Heart right ventricle (tissue), 16 donors: ENCODE data around the gene IGSF9. TPM values are rescaled to one million over a fixed set of nuclear protein-coding genes. Genes with fewer than 3 reads are reported as not detected.
A peak's percentile ranks its signal among the peaks of the same experiment; 100 is the strongest.

ENCODE experiments used
- ATAC-seq, 8 donors: fragments of 200-7000 bp; cut with Tn5 transposase; one replicate each; pipeline ENCODE4 v1.9.1; 2020; ENCODE audit warnings: mild to moderate bottlenecking in 8 of 8, moderate library complexity in 8 of 8, moderate number of reproducible peaks in 1 of 8
- DNase-seq, 2 donors: peaks; one replicate each; pipeline ENCODE4 v3.0.0-alpha.2; 2020
- H3K27ac ChIP-seq, 10 donors: fragments of 200-600 bp; sonication (generic) in 2 of 10; one replicate each; pipeline versions ENCODE4 v1.5.0 to v1.8.0; 2020 to 2022; ENCODE audit warnings: mild to moderate bottlenecking in 3 of 10
- H3K27me3 ChIP-seq, 7 donors: fragments of 200-600 bp; one replicate each; pipeline ENCODE4 v1.8.0; 2021 to 2022; ENCODE audit warnings: mild to moderate bottlenecking in 2 of 7
- H3K36me3 ChIP-seq, 9 donors: fragments of 200-600 bp; sonication (generic) in 1 of 9; one replicate each; pipeline versions ENCODE4 v1.5.0 to v1.8.0; 2020 to 2022; ENCODE audit warnings: mild to moderate bottlenecking in 2 of 9
- H3K4me1 ChIP-seq, 9 donors: fragments of 200-600 bp; sonication (generic) in 1 of 9; one replicate each; pipeline versions ENCODE4 v1.5.0 to v1.8.0; 2020 to 2022; ENCODE audit warnings: mild to moderate bottlenecking in 4 of 9
- H3K4me3 ChIP-seq, 10 donors: fragments of 200-600 bp; sonication (generic) in 2 of 10; one replicate each; pipeline versions ENCODE4 v1.5.0 to v1.8.0; 2020 to 2022; ENCODE audit warnings: mild to moderate bottlenecking in 7 of 10, moderate library complexity in 2 of 10
- H3K9me3 ChIP-seq, 11 donors: fragments of 200-600 bp in 10 of 11; sonication (generic) in 2 of 11; one replicate each; pipeline versions ENCODE4 v1.5.0 to v1.8.0; 2013 to 2022; ENCODE audit warnings: mild to moderate bottlenecking in 2 of 11, control low read depth in 1 of 11, moderate library complexity in 1 of 11
- WGBS, 2 donors: extraction: QIAGEN DNeasy Blood & Tissue Kit; methylation state at CpG; one replicate each; pipeline ENCODE4 v1.1.7; 2013; ENCODE audit warnings: inconsistent platforms in 1 of 2; 5-methylcytosine and 5-hydroxymethylcytosine counted together
- intact Hi-C, 10 donors: fragments of 100-400 bp; cut with DNase I; formaldehyde crosslinking; loops; one replicate each; pipeline versions ENCODE4 v1.11.1 to v1.14.2; 2022
- polyA plus RNA-seq, 2 donors: library from polyadenylated mRNA; stranded (reverse); fragments of 200-250 nt; gene quantifications; one replicate each; pipeline ENCODE4 v1.2.3, GENCODE V29; 2013
- total RNA-seq, 10 donors: library from RNA; stranded (reverse); fragmentation: NEBNext Ultra II Directional in 3 of 10; extraction: Animal tissue kit (Norgen Biotek cat#: 25700) in 3 of 10; gene quantifications; one replicate each; pipeline versions ENCODE4 v1.2.1 to v1.2.4, GENCODE V29; 2021 to 2023
- TF ChIP-seq, protein P1 (sequence below), 9 donors: fragments of 200-600 bp; sonication (generic) in 2 of 9; IDR thresholded peaks; one replicate each; pipeline versions ENCODE4 v1.5.0 to v1.8.0; 2021 to 2022; ENCODE audit warnings: antibody characterized with exemption in 9 of 9, mild to moderate bottlenecking in 5 of 9, moderate library complexity in 1 of 9
- donor health status: Arrhythmogenic right ventricular cardiomyopathy.
- donor health status: ischemic (EF 13 %, LVEDD 7.1; RV severe dilation, severe dysfunction).
- donor health status: healthy with polysubstance abuse.
- donor health status: DM: no; HTN: yes; CAD: no.
- donor health status: DM: no; HTN: no; CAD: no.
- donor health status: ischemic (EF 25% LVEDD 6.9; RV normal size, moderate dysfunction).
- donor health status: ischemic (EF 25% LVEDD 5.7; RV mildly dilated, moderate dysfunction).
- donor health status: healthy.
- donor health status: DM: yes; HTN: yes; CAD: no.
- donor health status: Ischemic cardiomyopathy.
- donor health status: ischemic (EF 35%, LVEDD 5.7; RV mildly dilated, moderate dysfunction).
- donor health status: nonischemic (EF 11% LVEDD 7.7; RV severe dilation, severe dysfunction).
- donor health status: DM: yes; HTN: yes; CAD: no.
- donor health status: PGD.
- donor health status: ischemic (EF 29% LVEDD 5.4; RV normal size, mild dysfunction).
- donor health status: nonischemic (EF 23%, LVEDD 6.1; RV moderate dilation, normal function).

Gene IGSF9
- total and polyA plus RNA-seq, 12 donors, result 0.03 to 0.15 (median 0.08) TPM; not detected in 7

DNA sequence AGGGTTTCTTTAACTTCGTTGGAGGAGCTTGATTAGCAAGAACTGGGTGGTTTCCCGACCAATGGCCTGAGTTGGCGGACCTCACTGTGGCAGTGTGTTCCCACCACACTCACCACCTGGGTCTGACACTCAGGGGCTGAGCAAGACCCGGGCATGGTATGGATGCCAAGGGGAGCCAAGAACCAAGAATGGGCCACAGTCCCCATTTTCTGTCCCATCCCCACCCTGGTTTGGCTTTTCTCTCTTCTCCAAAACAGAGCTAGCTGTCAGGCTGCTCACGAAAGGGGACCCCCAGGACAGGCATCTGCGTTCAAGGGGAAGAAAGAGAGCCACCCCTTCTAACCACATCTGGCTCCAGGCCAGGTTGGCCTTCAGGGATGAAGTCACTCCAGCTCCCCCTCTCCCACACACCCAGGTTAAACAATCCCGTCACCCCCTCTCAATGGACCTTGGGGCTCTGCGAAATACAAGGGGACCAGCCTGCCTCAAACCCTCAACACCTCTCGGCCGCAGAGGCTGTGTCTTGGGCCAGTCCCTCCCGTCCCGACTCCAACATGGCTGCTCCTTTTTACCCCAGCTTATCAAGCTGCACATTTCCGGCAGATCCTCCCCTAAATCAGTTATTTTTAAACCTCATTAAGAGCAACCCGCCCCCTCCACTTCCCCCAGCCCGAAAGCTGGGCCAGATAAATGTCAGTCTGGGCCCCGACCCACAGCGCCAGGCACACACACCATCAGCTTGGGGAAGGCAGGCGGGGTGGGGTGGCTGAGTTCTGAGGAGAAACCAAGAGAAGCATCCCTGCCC is 23.5 kb downstream of the IGSF9 start:
- Histone ChIP-seq H3K4me1 (peaks cover 18 to 81% (median 69%) of the 10 kb centered on the region in 9 donors), H3K9me3 (no peaks in the 10 kb centered on the region)

DNA sequence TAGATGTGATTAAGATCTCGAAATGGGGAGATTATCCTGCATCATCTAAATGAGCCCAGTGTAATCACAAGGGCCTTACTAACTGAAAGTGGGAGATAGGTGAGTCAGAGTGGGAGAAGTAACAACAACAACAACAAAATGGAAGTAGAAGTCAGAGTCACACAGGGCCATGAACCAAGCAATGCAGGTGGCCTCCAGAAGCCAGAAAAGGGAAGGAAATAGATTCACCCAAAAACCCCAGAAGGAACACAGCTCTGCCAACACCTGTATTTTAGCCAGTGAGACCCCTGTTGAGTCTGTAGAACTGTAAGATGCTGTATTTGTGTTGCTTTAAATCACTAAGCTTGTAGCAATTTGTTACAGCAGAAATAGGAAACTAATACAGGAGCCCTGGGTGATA is 24.2 kb downstream of the IGSF9 start:
- 51 to 55% methylated on average over 1 of the region's 1 CpG for WGBS, 2 donors
- Histone ChIP-seq H3K27ac (peak overlapping the region; percentile 15 to 100 (median 98)), H3K4me1 (peaks cover 19 to 85% (median 74%) of the 10 kb centered on the region in 9 donors), H3K36me3 (peaks cover 0 to 55% (median 32%) of the 10 kb centered on the region in 9 donors), H3K27me3 (no peaks in the 10 kb centered on the region), H3K4me3 (peak overlapping the region in 6 of 10 donors; percentile 72 to 97 (median 87)), H3K9me3 (no peaks in the 10 kb centered on the region)
- ATAC-seq (no peak), DNase-seq (no peak)
- TF ChIP-seq, protein P1, sequence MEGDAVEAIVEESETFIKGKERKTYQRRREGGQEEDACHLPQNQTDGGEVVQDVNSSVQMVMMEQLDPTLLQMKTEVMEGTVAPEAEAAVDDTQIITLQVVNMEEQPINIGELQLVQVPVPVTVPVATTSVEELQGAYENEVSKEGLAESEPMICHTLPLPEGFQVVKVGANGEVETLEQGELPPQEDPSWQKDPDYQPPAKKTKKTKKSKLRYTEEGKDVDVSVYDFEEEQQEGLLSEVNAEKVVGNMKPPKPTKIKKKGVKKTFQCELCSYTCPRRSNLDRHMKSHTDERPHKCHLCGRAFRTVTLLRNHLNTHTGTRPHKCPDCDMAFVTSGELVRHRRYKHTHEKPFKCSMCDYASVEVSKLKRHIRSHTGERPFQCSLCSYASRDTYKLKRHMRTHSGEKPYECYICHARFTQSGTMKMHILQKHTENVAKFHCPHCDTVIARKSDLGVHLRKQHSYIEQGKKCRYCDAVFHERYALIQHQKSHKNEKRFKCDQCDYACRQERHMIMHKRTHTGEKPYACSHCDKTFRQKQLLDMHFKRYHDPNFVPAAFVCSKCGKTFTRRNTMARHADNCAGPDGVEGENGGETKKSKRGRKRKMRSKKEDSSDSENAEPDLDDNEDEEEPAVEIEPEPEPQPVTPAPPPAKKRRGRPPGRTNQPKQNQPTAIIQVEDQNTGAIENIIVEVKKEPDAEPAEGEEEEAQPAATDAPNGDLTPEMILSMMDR (IDR thresholded peaks at IDR 0.05), result no peak
- intact Hi-C loops, result loop anchor here in 3 of 10 donors (5.0 to 10.0 kb wide), 3 partner anchors 64 to 69 kb away; no protein-coding TSS in a partner anchor

More for the DNA sequence above, 23.5 kb downstream of the IGSF9 start:
- H3K27ac ChIP-seq, result peak overlapping the region; percentile 94 to 100 (median 98)
- H3K27me3 ChIP-seq, result no peaks in the 10 kb centered on the region
- 32 to 47% methylated on average over 18 of the region's 18 CpGs for WGBS, 2 donors
- H3K4me3 ChIP-seq, result peak overlapping the region; percentile 67 to 97 (median 83)
- TF ChIP-seq, protein P1 (IDR thresholded peaks at IDR 0.05), result no peak
- peak in 1 of 2 donors; percentile 41 for DNase-seq
- ATAC-seq, result no peak
- H3K36me3 ChIP-seq, result peaks cover 0 to 49% (median 32%) of the 10 kb centered on the region in 9 donors
- intact Hi-C loops, result loop anchor here in 3 of 10 donors (5.0 to 10.0 kb wide), 3 partner anchors 65 to 70 kb away; no protein-coding TSS in a partner anchor

DNA sequence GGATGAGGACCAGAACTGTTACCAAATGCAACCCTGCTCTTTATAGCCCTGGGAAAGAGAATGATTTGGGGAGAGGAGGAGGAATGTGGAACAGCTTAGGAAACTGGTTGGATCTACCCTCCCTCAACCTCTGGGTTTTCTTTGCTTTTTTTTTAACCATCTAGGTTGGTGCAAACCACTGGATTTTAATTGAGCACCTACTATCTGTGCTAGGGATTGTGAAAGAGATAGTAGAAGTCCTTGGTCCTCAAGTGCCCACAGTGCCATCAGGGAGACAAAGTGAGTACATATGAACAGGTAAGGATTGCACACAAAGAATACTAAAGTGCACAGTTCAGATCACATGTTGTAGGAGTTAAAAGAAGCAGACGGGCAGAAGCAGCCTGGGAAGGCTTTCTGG is 24.8 kb downstream of the IGSF9 start:
- WGBS, 2 donors, result 68 to 73% methylated on average over 1 of the region's 1 CpG
- DNase-seq (no peak), ATAC-seq (no peak)
- Histone ChIP-seq H3K36me3 (peaks cover 0 to 61% (median 32%) of the 10 kb centered on the region in 9 donors), H3K9me3 (no peaks in the 10 kb centered on the region), H3K27ac (peak overlapping the region in 6 of 10 donors; percentile 94 to 100 (median 98)), H3K27me3 (no peaks in the 10 kb centered on the region), H3K4me3 (peak overlapping the region in 2 of 10 donors; percentile 0 to 85), H3K4me1 (peaks cover 18 to 83% (median 75%) of the 10 kb centered on the region in 9 donors)
- TF ChIP-seq, protein P1 (IDR thresholded peaks at IDR 0.05), result no peak
- intact Hi-C loops, result loop anchor here in 3 of 10 donors (5.0 to 10.0 kb wide), 3 partner anchors 63 to 68 kb away; no protein-coding TSS in a partner anchor

DNA sequence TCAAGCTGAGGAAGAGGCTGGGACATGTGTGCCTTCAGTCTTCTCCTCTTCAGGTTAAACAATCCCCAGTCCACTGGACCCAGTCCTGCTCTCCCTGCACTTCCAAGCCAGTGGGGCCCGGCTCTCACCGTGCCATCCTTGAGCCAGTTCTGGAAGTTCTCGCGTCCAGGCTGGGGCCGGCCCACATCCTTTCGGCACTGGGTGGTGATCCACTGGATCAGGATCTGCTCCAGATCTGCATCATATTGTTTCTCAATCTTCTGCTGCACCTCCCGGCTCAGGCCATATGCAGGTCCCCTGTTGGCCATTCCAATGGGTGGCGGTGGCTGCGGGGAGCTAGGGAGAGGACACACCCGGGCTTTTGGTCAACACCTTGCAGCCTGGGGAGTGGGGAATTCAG is 25.2 kb downstream of the IGSF9 start:
- 65 to 78% methylated on average over 10 of the region's 10 CpGs for WGBS, 2 donors
- no peaks in the 10 kb centered on the region for H3K27me3 ChIP-seq
- peaks cover 0 to 66% (median 32%) of the 10 kb centered on the region in 9 donors for H3K36me3 ChIP-seq
- peak overlapping the region in 7 of 10 donors; percentile 9 to 100 (median 94) for H3K27ac ChIP-seq
- DNase-seq, result no peak
- TF ChIP-seq, protein P1 (IDR thresholded peaks at IDR 0.05), result no peak
- no peak for ATAC-seq
- H3K4me3 ChIP-seq, result peak overlapping the region in 1 of 10 donors; percentile 3
- intact Hi-C loops, result loop anchor here in 3 of 10 donors (5.0 to 10.0 kb wide), 3 partner anchors 63 to 68 kb away; no protein-coding TSS in a partner anchor
- peaks cover 18 to 82% (median 74%) of the 10 kb centered on the region in 9 donors for H3K4me1 ChIP-seq
- H3K9me3 ChIP-seq, result no peaks in the 10 kb centered on the region
